ENCODE measurements around the gene ADGRG1.

ADGRG1 gene

DNA sequence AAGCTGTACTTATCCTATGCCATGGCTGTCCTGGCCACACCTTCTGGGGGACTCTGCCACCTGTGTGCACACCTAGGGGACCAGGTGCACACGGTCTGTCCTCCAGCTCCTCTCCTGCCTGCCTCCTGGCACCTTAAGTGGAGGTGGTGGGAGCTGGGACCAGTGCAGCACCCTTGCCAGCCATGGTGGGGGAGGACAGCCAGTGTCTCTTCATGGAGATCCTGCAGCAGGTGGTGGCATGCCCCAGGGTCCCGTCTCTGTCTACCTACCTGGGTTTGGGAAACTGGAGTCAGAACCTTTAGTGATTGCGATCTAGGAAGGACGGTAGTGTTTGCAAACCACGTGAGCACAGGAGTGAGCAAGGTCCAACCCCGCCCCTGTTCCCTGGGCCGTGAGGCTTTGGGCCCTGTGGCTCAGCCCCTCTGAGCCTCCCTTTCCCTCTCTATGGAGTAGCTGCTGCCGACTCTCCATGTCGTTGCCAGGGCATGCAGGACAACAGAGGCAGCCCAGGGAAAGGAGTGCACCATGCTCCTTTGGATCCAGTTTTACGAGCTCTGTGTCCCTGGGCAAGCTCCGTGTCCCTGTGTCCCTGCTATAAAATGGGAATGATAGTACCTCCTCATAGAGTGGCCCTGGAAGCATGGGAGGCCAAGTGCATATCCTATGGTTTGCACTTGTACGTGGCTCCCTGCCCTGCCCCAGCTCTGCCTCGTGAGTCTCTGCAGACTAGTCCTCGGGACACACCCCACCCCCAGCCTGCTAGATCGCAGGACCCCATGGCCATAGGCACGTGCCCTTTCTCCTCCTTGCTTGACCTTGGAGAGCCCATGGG lies 7.1 kb downstream of the ADGRG1 start:
- H3K9me3 Mint-ChIP-seq: no peaks in the 10 kb centered on the region
- no peaks in the 10 kb centered on the region for H3K4me1 Mint-ChIP-seq
- peaks cover 8% of the 10 kb centered on the region for H3K27me3 Mint-ChIP-seq
- H3K36me3 Mint-ChIP-seq: no peaks in the 10 kb centered on the region
- no peak overlapping the region for H3K27ac Mint-ChIP-seq
- H3K4me3 Mint-ChIP-seq: no peak overlapping the region

DNA sequence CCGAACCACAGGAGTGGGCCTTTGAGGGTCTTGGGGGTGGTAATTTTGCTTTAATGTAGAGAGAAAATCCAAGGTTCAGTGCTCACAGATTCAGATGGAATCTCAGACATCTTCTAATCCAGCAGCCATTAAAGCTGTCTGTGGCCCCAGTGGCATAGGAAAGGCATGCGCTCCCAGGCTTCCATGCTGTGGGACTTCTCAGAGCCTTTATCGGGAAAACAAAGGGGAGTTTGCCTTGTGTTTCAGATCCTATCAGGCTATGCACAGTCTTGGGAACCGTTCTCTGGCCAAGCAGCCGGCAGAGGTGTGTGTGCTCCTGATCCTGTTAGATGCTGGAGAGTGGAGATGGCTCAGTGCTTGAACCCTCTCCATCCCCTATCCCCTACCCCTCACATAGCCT lies 7.8 kb downstream of the ADGRG1 start:
- no peaks in the 10 kb centered on the region for H3K4me1 Mint-ChIP-seq
- H3K27me3 Mint-ChIP-seq: peaks cover 4% of the 10 kb centered on the region
- H3K4me3 Mint-ChIP-seq: no peak overlapping the region
- no peaks in the 10 kb centered on the region for H3K9me3 Mint-ChIP-seq
- H3K36me3 Mint-ChIP-seq: no peaks in the 10 kb centered on the region
- H3K27ac Mint-ChIP-seq: no peak overlapping the region

DNA sequence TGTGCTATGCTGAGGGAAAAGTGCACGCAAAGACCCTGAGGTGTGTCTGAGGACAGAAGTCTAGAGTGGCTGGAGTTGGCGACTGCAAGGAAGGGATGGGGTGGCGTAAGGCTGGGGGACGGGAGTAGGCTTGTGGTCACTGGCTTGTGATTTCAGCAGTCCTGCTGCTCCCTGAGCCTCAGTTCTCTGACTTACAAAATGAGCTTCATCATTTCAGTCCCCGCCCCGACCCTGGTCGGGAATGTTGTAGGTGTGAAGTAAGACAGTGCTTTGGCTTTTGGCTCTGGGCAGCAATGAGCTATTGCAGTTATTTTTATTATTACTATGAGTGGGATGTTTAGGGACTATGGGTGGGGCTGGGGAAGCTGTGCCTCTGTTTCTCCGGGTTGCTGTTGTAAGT lies 8.6 kb downstream of the ADGRG1 start:
- Mint-ChIP-seq H3K4me3 (no peak overlapping the region), H3K27ac (no peak overlapping the region), H3K9me3 (no peaks in the 10 kb centered on the region), H3K4me1 (no peaks in the 10 kb centered on the region), H3K27me3 (peaks cover 4% of the 10 kb centered on the region), H3K36me3 (peaks cover 1% of the 10 kb centered on the region)

DNA sequence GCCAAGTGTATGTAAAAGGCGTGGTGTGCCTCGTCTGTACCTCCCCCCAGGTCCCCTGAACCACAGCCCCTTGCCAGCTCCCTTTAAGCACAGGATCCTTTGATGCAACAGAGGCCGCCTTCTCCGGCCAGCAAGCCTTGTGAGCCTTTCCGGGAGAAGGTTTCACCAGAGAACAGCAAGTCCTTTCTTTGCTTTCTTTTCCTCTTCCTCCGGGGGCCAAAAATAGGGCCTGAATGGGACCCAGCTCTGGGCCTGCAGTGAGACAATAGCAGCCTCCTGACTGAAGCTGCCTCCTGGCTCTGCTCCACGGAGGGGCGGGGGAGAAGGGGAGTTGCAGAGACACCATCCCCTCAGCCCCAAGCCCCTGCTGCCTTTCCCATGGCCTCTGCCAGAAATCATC lies 9.0 kb downstream of the ADGRG1 start:
- no peaks in the 10 kb centered on the region for H3K4me1 Mint-ChIP-seq
- no peak overlapping the region for H3K27ac Mint-ChIP-seq
- H3K9me3 Mint-ChIP-seq: no peaks in the 10 kb centered on the region
- H3K36me3 Mint-ChIP-seq: peaks cover 1% of the 10 kb centered on the region
- H3K4me3 Mint-ChIP-seq: no peak overlapping the region
- H3K27me3 Mint-ChIP-seq: peaks cover 4% of the 10 kb centered on the region

DNA sequence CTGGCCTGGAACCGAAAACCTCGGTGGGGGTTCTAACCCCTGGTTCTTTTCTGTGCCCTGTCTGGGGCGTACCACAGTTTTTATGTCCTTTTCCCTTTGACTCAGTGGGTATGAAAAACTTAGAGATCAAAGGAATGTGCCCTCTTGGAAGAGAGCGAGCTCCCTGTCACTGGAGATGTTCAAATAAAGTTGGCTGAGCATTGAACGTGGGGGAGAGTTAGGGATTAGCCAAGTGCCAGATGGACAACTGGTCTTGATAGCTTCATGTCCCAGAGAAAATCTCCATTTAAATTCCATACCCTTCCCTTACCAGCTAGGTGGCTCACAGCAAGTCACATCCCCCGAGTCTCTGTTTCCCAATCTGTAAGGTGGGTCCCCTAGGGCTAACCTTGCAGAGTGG lies 9.5 kb downstream of the ADGRG1 start:
- H3K4me3 Mint-ChIP-seq: no peak overlapping the region
- no peaks in the 10 kb centered on the region for H3K4me1 Mint-ChIP-seq
- no peak overlapping the region for H3K27ac Mint-ChIP-seq
- H3K27me3 Mint-ChIP-seq: peaks cover 4% of the 10 kb centered on the region
- no peaks in the 10 kb centered on the region for H3K9me3 Mint-ChIP-seq
- peaks cover 1% of the 10 kb centered on the region for H3K36me3 Mint-ChIP-seq

DNA sequence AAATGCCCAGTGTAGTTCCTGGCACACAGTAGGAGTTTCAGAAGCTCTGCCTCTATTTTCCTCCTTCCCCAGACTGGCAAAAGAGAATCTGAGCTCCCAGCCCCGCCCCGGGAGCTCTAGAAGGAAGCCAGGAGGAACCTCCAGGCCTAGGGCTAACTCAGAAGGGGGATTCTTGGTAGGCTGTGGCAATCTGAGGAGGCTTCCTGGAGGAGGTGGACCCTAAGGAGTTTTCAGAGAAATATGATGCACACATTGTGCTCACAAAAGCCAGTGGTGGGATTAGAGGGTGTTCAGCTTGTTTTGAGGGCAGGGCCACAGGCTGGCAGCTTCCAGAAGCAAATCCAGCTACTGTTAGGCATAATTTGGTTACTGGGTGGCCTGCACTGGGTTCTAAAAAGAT lies 10.0 kb downstream of the ADGRG1 start:
- H3K9me3 Mint-ChIP-seq: no peaks in the 10 kb centered on the region
- H3K27me3 Mint-ChIP-seq: peaks cover 4% of the 10 kb centered on the region
- peaks cover 1% of the 10 kb centered on the region for H3K36me3 Mint-ChIP-seq
- H3K27ac Mint-ChIP-seq: no peak overlapping the region
- H3K4me1 Mint-ChIP-seq: no peaks in the 10 kb centered on the region
- H3K4me3 Mint-ChIP-seq: no peak overlapping the region

DNA sequence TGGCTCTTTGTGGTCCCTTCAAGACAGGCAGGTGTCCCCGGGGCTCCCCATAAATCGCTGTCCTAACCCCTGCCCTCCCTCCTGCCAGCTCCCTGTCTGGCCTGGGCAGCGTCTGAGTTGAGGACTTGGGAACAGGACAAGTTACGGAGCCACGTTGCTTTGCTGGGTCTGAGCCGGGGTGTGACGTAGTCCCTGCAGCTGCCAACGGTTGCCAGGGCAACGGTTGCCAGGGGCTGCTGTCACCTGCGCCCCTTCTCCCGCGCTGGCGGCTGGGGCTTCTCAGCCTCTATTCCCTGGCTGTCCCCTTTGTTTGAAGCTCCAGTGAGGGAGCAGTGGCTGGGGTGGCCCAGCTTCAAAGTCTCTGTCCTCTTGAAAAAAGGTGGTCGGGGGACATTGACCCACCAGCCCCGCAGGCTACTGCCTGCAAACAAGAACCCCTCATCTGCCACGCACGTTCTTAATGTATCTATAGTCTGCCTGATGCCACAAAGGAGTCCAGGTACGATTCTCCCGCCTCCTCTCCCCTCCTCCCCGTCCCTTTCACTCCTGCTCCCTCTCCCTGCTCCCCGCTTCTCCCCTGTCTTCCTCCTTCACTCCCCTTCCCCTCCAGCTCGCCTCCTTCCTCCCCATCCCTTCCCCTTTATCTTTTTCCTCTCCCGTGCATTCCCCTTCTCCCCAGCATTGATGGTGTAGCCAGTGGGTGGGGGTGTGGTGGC lies 10.9 kb downstream of the ADGRG1 start:
- Mint-ChIP-seq H3K27me3 (peaks cover 4% of the 10 kb centered on the region), H3K4me1 (no peaks in the 10 kb centered on the region), H3K9me3 (no peaks in the 10 kb centered on the region), H3K27ac (no peak overlapping the region), H3K4me3 (no peak overlapping the region), H3K36me3 (peaks cover 1% of the 10 kb centered on the region)

DNA sequence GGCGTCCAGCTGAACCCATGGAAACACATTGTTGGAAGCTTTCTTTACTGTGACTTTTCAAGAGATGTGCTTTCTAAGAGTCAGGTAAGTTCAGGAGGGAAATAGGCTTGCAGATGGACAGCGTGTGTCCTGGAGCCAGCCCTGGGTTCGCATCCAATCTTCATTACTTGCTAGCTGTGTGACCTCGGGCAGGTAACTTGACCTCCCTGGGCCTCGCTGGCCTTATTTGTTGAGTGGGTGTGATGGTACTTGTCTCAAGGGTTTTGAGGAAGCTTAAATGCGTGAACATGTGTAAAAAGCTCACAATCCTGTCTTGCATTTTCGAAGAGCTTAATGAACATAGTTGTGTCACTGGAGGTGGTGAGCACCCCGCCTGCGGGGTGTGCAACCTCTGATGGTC lies 11.8 kb downstream of the ADGRG1 start:
- no peaks in the 10 kb centered on the region for H3K4me1 Mint-ChIP-seq
- H3K9me3 Mint-ChIP-seq: no peaks in the 10 kb centered on the region
- no peak overlapping the region for H3K27ac Mint-ChIP-seq
- H3K4me3 Mint-ChIP-seq: no peak overlapping the region
- peaks cover 1% of the 10 kb centered on the region for H3K36me3 Mint-ChIP-seq
- H3K27me3 Mint-ChIP-seq: peaks cover 4% of the 10 kb centered on the region

DNA sequence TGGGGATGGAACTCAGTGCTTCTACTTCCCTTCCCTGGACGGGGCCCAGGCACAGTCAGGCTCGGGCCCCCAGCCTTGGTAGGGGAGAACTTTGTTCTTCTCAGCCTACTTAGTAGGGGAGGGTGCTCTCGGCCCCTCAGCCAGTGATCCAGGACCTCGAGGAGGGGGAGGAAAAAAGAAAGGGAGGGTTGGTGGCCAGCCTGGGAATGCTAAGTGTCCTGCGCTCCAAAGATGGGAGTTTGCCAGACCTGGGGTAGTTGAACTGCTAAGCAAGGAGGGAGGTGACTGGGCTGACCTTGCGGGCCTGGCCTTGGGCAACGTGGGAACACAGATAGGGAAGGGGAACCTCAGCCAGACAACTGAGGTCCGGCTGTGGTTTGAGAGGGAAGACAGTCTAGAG lies 12.2 kb downstream of the ADGRG1 start:
- H3K4me1 Mint-ChIP-seq: no peaks in the 10 kb centered on the region
- H3K27ac Mint-ChIP-seq: peak overlapping the region; percentile 44
- no peak overlapping the region for H3K4me3 Mint-ChIP-seq
- H3K9me3 Mint-ChIP-seq: no peaks in the 10 kb centered on the region
- H3K36me3 Mint-ChIP-seq: peaks cover 1% of the 10 kb centered on the region
- peaks cover 4% of the 10 kb centered on the region for H3K27me3 Mint-ChIP-seq

DNA sequence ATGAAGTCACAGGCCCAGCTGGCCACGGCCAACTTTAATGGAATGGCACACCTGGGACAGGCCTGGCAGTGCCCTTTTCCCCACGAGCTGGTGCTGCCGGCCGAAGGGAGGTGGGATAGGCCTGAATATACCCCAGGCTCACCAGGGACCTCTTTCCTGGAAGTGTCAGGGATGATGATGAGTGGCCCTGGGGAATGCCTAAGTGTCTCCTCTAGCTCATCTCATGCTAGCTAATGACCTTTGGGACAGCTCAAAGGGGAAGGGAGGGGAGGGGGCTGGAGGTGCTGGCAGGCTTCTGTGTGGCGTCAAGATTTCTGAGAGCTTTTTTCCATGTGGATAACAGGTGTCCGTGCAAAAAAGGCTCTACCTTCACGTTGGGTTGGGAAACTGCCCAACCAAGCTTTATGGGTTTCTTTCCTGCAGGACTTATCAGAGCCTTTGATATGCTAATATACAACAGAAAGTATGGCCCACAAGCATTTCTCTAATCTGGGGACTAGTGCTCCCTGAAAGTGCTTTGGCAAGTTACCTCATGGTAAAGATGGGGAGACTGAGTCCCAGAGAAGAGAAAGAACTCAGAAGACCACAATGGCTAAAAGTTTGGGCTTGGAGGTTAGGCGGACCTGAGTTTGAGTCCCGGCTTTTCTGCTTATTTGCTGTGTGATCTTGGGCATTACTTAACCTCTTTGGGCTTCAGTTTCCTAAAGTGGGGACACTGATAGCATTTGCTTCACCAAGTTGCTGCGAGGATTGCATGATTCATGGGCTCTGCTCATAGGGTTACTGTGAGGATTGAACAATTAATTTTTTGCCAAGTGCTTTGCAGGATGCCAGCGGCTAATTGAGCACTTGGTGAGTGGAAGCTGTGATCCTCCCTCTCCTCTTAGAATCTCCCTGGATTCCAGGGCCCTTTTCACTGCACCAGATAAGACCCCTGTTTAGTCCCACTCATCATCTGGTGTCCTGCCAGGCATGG lies 14.0 kb downstream of the ADGRG1 start:
- Mint-ChIP-seq H3K4me3 (no peak overlapping the region), H3K27ac (no peak overlapping the region), H3K27me3 (peaks cover 4% of the 10 kb centered on the region), H3K36me3 (peaks cover 1% of the 10 kb centered on the region), H3K4me1 (no peaks in the 10 kb centered on the region), H3K9me3 (no peaks in the 10 kb centered on the region)

DNA sequence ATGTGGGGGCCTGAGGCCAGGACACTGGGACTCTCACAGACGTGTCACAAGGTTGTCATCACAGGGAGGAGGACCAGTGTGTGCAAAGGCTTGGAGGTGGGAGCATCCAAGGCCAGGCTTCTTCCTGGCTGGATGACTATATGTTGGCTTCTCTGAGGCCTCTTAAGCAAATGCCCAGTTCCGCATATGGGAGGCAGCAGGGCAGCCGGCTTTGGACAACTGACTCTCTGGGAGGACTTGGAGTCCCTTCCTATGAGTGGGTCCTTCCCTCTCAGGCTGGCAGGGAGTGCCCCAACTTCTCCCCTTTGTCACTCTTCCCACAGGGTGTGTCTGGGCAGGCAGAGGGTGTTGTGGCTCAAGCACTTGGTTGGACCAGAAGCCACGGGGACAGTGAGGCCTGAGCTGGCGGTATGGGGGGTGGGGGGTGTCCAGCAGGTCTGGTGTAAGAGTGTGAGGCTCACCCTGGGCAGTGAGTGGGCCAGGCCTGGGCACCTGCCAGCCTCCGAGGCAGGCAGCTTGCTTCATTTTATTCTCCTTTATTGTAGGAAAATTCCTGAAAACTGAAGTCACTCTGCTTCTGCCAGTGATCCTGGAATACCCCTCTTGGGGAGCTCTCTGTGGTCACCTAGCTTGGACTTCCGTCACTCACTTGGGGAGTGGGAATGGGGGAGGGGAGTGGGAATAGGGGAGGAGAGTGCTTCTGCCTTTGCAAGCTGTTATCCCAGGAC lies 14.9 kb downstream of the ADGRG1 start:
- peaks cover 1% of the 10 kb centered on the region for H3K36me3 Mint-ChIP-seq
- H3K4me1 Mint-ChIP-seq: peaks cover 5% of the 10 kb centered on the region

DNA sequence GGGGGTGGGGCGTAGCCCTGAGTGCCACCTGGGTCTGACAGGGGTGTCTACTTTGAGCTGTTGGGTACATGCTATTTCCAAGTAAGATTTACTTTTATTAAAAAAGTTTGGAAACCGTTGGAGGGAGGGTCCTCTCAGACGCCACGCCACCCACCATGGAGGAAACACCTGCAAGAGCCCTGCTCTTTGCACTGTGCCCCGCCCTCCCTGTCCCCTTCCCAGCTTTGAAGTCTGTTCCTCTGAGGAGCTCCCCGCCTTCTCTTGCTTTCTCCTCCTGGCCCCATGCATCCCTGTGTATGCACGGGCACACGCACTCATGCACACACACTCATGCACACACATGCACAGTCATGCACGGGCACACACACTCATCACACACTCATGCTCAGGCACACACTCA lies 15.5 kb downstream of the ADGRG1 start:
- H3K27ac Mint-ChIP-seq: no peak overlapping the region
- peaks cover 5% of the 10 kb centered on the region for H3K4me1 Mint-ChIP-seq
- peaks cover 1% of the 10 kb centered on the region for H3K36me3 Mint-ChIP-seq
- H3K4me3 Mint-ChIP-seq: no peak overlapping the region
- peaks cover 4% of the 10 kb centered on the region for H3K27me3 Mint-ChIP-seq
- no peaks in the 10 kb centered on the region for H3K9me3 Mint-ChIP-seq

More for the DNA sequence above, 14.9 kb downstream of the ADGRG1 start:
- H3K9me3 Mint-ChIP-seq: no peaks in the 10 kb centered on the region
- H3K27ac Mint-ChIP-seq: no peak overlapping the region
- no peak overlapping the region for H3K4me3 Mint-ChIP-seq
- H3K27me3 Mint-ChIP-seq: peaks cover 4% of the 10 kb centered on the region

DNA sequence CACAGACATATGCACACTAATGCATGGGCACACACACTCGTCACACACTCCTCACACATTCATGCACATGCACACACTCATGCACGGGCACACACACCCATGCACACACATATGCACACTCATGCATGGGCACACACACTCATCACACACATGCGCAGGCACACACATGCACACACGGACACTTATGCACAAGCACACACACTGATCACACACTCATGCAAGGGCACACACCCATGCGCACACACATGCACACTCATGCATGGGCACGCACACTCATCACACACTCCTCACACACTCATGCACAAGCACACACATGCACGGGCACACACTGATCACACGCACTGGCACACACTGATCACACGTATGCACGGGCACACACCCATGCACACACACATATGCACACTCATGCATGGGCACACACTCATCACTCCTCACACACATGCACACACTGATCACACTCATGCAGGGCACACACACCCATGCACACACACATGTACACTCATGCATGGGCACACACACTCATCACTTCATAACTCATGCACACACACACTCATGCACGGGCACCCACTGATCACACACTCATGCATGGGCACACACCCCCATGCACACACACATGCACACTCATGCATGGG lies 16.1 kb downstream of the ADGRG1 start:
- Mint-ChIP-seq H3K9me3 (no peaks in the 10 kb centered on the region), H3K36me3 (peaks cover 1% of the 10 kb centered on the region), H3K4me3 (no peak overlapping the region), H3K27me3 (peaks cover 3% of the 10 kb centered on the region), H3K4me1 (peaks cover 8% of the 10 kb centered on the region), H3K27ac (no peak overlapping the region)

DNA sequence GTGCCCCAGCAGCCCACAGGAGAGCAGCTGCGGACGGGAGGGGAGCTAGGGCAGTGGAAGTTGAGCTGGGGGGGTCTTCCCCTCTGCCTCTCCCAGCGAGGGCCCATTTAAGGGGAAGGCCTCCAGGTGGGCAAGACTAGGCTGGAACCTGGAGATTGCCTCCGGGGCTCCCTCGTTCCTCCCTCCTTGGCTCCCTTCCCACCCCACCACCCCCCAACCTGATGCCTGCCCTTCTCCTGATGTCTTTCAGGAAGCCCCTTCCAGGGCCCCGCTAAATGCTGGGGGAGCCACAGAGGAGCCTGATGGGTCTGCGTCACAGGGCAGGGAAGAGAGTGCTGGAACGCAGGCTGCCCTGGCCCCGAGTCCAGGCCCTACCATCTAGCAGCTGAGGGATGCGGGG lies 16.7 kb downstream of the ADGRG1 start:
- peaks cover 2% of the 10 kb centered on the region for H3K27me3 Mint-ChIP-seq
- peaks cover 1% of the 10 kb centered on the region for H3K36me3 Mint-ChIP-seq
- no peak overlapping the region for H3K4me3 Mint-ChIP-seq
- no peak overlapping the region for H3K27ac Mint-ChIP-seq
- H3K9me3 Mint-ChIP-seq: no peaks in the 10 kb centered on the region
- peaks cover 8% of the 10 kb centered on the region for H3K4me1 Mint-ChIP-seq

Data from activated naive CD4-positive, alpha-beta T cell treated with anti-CD3 and anti-CD28 coated beads, Interleukin-2, amount 50 U/mL, for 24 hours (primary cell).